ENCODE measurements around the gene ICOS. TPM values are rescaled to one million over a fixed set of nuclear protein-coding genes. Genes with fewer than 3 reads are reported as not detected.

ICOS gene
- total RNA-seq, 4 donors from 2014 or later = 0.41 to 1.3 (median 0.60) TPM; not detected in 1

GRCh38 chr2:203993560-203993959 is 57.0 kb downstream of the ICOS start:
- DNase-seq = no peak
- no peaks in the 10 kb centered on the region for H3K4me1 ChIP-seq
- in situ Hi-C loops (cut with MboI; ENCODE audit: low pct_ligation_motif_present in 1 of 4, low pct_unique_long_range_greater_than_20kb in 1 of 4, low sequenced_read_pairs in 3 of 4) = no loop called here
- H3K4me3 ChIP-seq = no peak overlapping the region
- H3K9me3 ChIP-seq = no peaks in the 10 kb centered on the region
- H3K27me3 ChIP-seq = no peaks in the 10 kb centered on the region
- no peak for TF ChIP-seq EP300 (IDR thresholded peaks at IDR 0.05; ENCODE audit: low read depth)
- no peak for TF ChIP-seq POLR2AphosphoS5 (IDR thresholded peaks at IDR 0.05)
- TF ChIP-seq, protein P1, sequence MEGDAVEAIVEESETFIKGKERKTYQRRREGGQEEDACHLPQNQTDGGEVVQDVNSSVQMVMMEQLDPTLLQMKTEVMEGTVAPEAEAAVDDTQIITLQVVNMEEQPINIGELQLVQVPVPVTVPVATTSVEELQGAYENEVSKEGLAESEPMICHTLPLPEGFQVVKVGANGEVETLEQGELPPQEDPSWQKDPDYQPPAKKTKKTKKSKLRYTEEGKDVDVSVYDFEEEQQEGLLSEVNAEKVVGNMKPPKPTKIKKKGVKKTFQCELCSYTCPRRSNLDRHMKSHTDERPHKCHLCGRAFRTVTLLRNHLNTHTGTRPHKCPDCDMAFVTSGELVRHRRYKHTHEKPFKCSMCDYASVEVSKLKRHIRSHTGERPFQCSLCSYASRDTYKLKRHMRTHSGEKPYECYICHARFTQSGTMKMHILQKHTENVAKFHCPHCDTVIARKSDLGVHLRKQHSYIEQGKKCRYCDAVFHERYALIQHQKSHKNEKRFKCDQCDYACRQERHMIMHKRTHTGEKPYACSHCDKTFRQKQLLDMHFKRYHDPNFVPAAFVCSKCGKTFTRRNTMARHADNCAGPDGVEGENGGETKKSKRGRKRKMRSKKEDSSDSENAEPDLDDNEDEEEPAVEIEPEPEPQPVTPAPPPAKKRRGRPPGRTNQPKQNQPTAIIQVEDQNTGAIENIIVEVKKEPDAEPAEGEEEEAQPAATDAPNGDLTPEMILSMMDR (IDR thresholded peaks at IDR 0.05) = no peak
- 82 to 85% methylated on average over 4 of the region's 4 CpGs for WGBS, 2 donors (ENCODE audit: low coverage in 1 of 2)
- intact Hi-C loops (cut with DNase I; ENCODE audit: low total_unique reads) = no loop called here
- H3K36me3 ChIP-seq = no peaks in the 10 kb centered on the region
- H3K27ac ChIP-seq = no peak overlapping the region

- Histone ChIP-seq H3K27me3 (no peaks in the 10 kb centered on the region), H3K9me3 (no peaks in the 10 kb centered on the region), H3K36me3 (no peaks in the 10 kb centered on the region), H3K27ac (no peak overlapping the region), H3K4me3 (no peak overlapping the region), H3K4me1 (no peaks in the 10 kb centered on the region)
- intact Hi-C loops (cut with DNase I; ENCODE audit: low total_unique reads) = no loop called here
- in situ Hi-C loops (cut with MboI; ENCODE audit: low pct_ligation_motif_present in 1 of 4, low pct_unique_long_range_greater_than_20kb in 1 of 4, low sequenced_read_pairs in 3 of 4) = no loop called here
- WGBS, 2 donors (ENCODE audit: low coverage in 1 of 2) = 89% methylated on average over 2 of the region's 2 CpGs; no CpG with 5 or more reads in 1 of the 2 donors
- DNase-seq = no peak
- no peak for TF ChIP-seq POLR2A (IDR thresholded peaks at IDR 0.05)
- TF ChIP-seq EP300 (IDR thresholded peaks at IDR 0.05; ENCODE audit: low read depth) = no peak
- TF ChIP-seq POLR2AphosphoS5 (IDR thresholded peaks at IDR 0.05) = no peak
- TF ChIP-seq, protein P1 (IDR thresholded peaks at IDR 0.05) = no peak
Observed at GRCh38 chr2:203994735-203995134, 58.2 kb downstream of the ICOS start.

GRCh38 chr2:203996692-203997091 is 60.1 kb downstream of the ICOS start:
- no peaks in the 10 kb centered on the region for H3K27me3 ChIP-seq
- in situ Hi-C loops (cut with MboI; ENCODE audit: low pct_ligation_motif_present in 1 of 4, low pct_unique_long_range_greater_than_20kb in 1 of 4, low sequenced_read_pairs in 3 of 4) (no loop called here), intact Hi-C loops (cut with DNase I; ENCODE audit: low total_unique reads) (no loop called here)

DNA sequence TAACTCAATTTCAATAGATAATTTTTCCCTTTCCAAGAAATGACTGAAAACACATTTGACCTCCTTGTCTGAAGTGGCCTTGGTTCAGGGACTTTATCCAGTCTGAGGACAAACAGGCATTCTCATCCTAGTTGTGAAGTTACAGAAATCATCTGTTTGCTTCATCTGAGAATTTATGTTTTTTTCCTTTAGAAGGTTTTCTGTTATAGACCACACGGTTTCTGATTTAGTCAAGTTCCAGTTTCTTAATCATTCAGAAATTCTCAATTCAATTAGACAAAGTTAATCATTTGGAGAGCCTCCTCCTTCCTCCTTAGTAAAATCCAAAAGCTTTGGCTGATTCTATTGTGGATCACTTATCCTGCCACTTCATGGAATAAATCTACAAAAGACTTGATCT is 60.9 kb downstream of the ICOS start:
- H3K9me3 ChIP-seq = no peaks in the 10 kb centered on the region
- peaks cover 0 to 6% (median 0%) of the 10 kb centered on the region in 4 donors for H3K4me1 ChIP-seq
- no peak overlapping the region for H3K27ac ChIP-seq
- in situ Hi-C loops (cut with MboI; ENCODE audit: low pct_ligation_motif_present in 1 of 4, low pct_unique_long_range_greater_than_20kb in 1 of 4, low sequenced_read_pairs in 3 of 4) = no loop called here
- intact Hi-C loops (cut with DNase I; ENCODE audit: low total_unique reads) = no loop called here
- TF ChIP-seq EP300 (IDR thresholded peaks at IDR 0.05; ENCODE audit: low read depth) (no peak), POLR2AphosphoS5 (IDR thresholded peaks at IDR 0.05) (no peak), POLR2A (IDR thresholded peaks at IDR 0.05) (no peak)
- TF ChIP-seq, protein P1 (IDR thresholded peaks at IDR 0.05) = no peak
- WGBS, 2 donors (ENCODE audit: low coverage in 1 of 2) = 30 to 65% methylated on average over 1 of the region's 1 CpG
- H3K36me3 ChIP-seq = no peaks in the 10 kb centered on the region
- no peak for DNase-seq
- H3K27me3 ChIP-seq = no peaks in the 10 kb centered on the region
- H3K4me3 ChIP-seq = no peak overlapping the region

More at GRCh38 chr2:203996692-203997091, 60.1 kb downstream of the ICOS start:
- no peak for DNase-seq
- Histone ChIP-seq H3K4me1 (peaks cover 0 to 6% (median 0%) of the 10 kb centered on the region in 4 donors), H3K4me3 (no peak overlapping the region), H3K9me3 (no peaks in the 10 kb centered on the region), H3K27ac (no peak overlapping the region), H3K36me3 (no peaks in the 10 kb centered on the region)
- 85 to 87% methylated on average over 5 of the region's 5 CpGs for WGBS, 2 donors (ENCODE audit: low coverage in 1 of 2)
- TF ChIP-seq POLR2AphosphoS5 (IDR thresholded peaks at IDR 0.05) = no peak
- TF ChIP-seq, protein P1 (IDR thresholded peaks at IDR 0.05) = no peak
- no peak for TF ChIP-seq EP300 (IDR thresholded peaks at IDR 0.05; ENCODE audit: low read depth)
- TF ChIP-seq POLR2A (IDR thresholded peaks at IDR 0.05) = no peak
